ENCODE measurements around the gene CSF1. TPM values are rescaled to one million over a fixed set of nuclear protein-coding genes. Genes with fewer than 3 reads are reported as not detected.

CSF1 gene
- total and polyA plus RNA-seq, 10 donors, result 5.8 to 207 (median 78.1) TPM

- intact Hi-C loops (cut with DNase I; ENCODE audit: low total_unique reads), result no loop called here
These were observed 27.2 kb upstream of the CSF1 start for GRCh38 chr1:109883248-109883955.

GRCh38 chr1:109884242-109884891 is 26.3 kb upstream of the CSF1 start:
- DNase-seq, result no peak
- Histone ChIP-seq H3K9me3 (no peaks in the 10 kb centered on the region), H3K4me1 (peaks cover 17 to 80% (median 57%) of the 10 kb centered on the region in 6 donors), H3K27ac (peak overlapping the region in 2 of 8 donors; percentile 26 to 41), H3K27me3 (replicated peaks in 1 of 7) (no peaks in the 10 kb centered on the region), H3K36me3 (no peaks in the 10 kb centered on the region), H3K4me3 (no peak overlapping the region)
- TF ChIP-seq POLR2AphosphoS5 (IDR thresholded peaks at IDR 0.05) (no peak), POLR2A (IDR thresholded peaks at IDR 0.05) (no peak), CTCF (IDR thresholded peaks at IDR 0.05 in 8 of 11, conservative IDR thresholded peaks at IDR 0.05 in 3 of 11) (no peak)
- intact Hi-C loops (cut with DNase I; ENCODE audit: low total_unique reads), result no loop called here
- 69 to 79% (median 74%) methylated on average over 8 of the region's 8 CpGs for WGBS, 5 donors

More at GRCh38 chr1:109883248-109883955, 27.2 kb upstream of the CSF1 start:
- no peak for TF ChIP-seq POLR2A (IDR thresholded peaks at IDR 0.05)
- Histone ChIP-seq H3K9me3 (no peaks in the 10 kb centered on the region), H3K4me3 (no peak overlapping the region), H3K27me3 (replicated peaks in 1 of 7) (no peaks in the 10 kb centered on the region), H3K27ac (peak overlapping the region in 7 of 8 donors; percentile 15 to 41 (median 23)), H3K36me3 (no peaks in the 10 kb centered on the region), H3K4me1 (peaks cover 17 to 76% (median 54%) of the 10 kb centered on the region in 6 donors)
- DNase-seq, result no peak
- 45 to 64% (median 53%) methylated on average over 9 of the region's 9 CpGs for WGBS, 5 donors

- 69 to 90% (median 83%) methylated on average over 3 of the region's 3 CpGs for WGBS, 5 donors
- intact Hi-C loops (cut with DNase I; ENCODE audit: low total_unique reads), result no loop called here
- H3K9me3 ChIP-seq, result no peaks in the 10 kb centered on the region
- H3K4me3 ChIP-seq, result no peak overlapping the region
- no peaks in the 10 kb centered on the region for H3K27me3 ChIP-seq (replicated peaks in 1 of 7)
- TF ChIP-seq CTCF (IDR thresholded peaks at IDR 0.05 in 8 of 11, conservative IDR thresholded peaks at IDR 0.05 in 3 of 11), result no peak
- no peak for TF ChIP-seq POLR2A (IDR thresholded peaks at IDR 0.05)
- TF ChIP-seq POLR2AphosphoS5 (IDR thresholded peaks at IDR 0.05), result no peak
- peak overlapping the region in 5 of 8 donors; percentile 80 to 91 (median 86) for H3K27ac ChIP-seq
- H3K36me3 ChIP-seq, result no peaks in the 10 kb centered on the region
- peaks cover 17 to 80% (median 57%) of the 10 kb centered on the region in 6 donors for H3K4me1 ChIP-seq
- no peak for DNase-seq
These were observed 25.1 kb upstream of the CSF1 start for GRCh38 chr1:109885589-109885988.

GRCh38 chr1:109886827-109887226 is 23.8 kb upstream of the CSF1 start:
- intact Hi-C loops (cut with DNase I; ENCODE audit: low total_unique reads), result no loop called here
- Histone ChIP-seq H3K27ac (peak overlapping the region in 7 of 8 donors; percentile 75 to 91 (median 86)), H3K36me3 (no peaks in the 10 kb centered on the region), H3K4me1 (peaks cover 17 to 77% (median 55%) of the 10 kb centered on the region in 6 donors), H3K9me3 (no peaks in the 10 kb centered on the region), H3K27me3 (replicated peaks in 1 of 7) (no peaks in the 10 kb centered on the region), H3K4me3 (peak overlapping the region in 1 of 8 donors; percentile 46)
- DNase-seq, result peak; percentile 83
- WGBS, 5 donors, result 26 to 48% (median 41%) methylated on average over 5 of the region's 5 CpGs
- TF ChIP-seq POLR2AphosphoS5 (IDR thresholded peaks at IDR 0.05) (peak in 1 of 3 donors; percentile 58), CTCF (IDR thresholded peaks at IDR 0.05 in 8 of 11, conservative IDR thresholded peaks at IDR 0.05 in 3 of 11) (no peak), POLR2A (IDR thresholded peaks at IDR 0.05) (no peak)
